ENCODE data around the gene BIRC6. TPM values are rescaled to one million over a fixed set of nuclear protein-coding genes. Genes with fewer than 3 reads are reported as not detected.
"Not testable (repeated sequence)": the region's sequence is repeated elsewhere in the genome, so short reads cannot be mapped to it uniquely, and the experiment has no call there.

BIRC6 gene
- total RNA-seq, 6 experiments from 2014 or later = 43.1 to 63.5 (median 47.2) TPM

- 63% methylated on average over 2 of the region's 2 CpGs for WGBS (ENCODE audit: insufficient coverage, low coverage, low lambda C conversion rate, missing lambda C conversion rate)
Observed at GRCh38 chr2:32330136-32330535, 26.7 kb upstream of the BIRC6 start.

GRCh38 chr2:32342801-32343200 is 14.0 kb upstream of the BIRC6 start:
- H3K4me1 ChIP-seq = no peaks in the 10 kb centered on the region
- intact Hi-C loops (cut with DNase I) = no loop called here
- H3K27ac ChIP-seq = no peak overlapping the region
- H3K9me3 ChIP-seq = no peaks in the 10 kb centered on the region
- peak; percentile 43 to 71 (median 50) for ATAC-seq
- DNase-seq = no peak
- no peaks in the 10 kb centered on the region for H3K36me3 ChIP-seq
- no peaks in the 10 kb centered on the region for H3K27me3 ChIP-seq
- 32% methylated on average over 2 of the region's 2 CpGs for WGBS (ENCODE audit: insufficient coverage, low coverage, low lambda C conversion rate, missing lambda C conversion rate)
- TF ChIP-seq CTCF (IDR thresholded peaks at IDR 0.05) (no peak), POLR2A (IDR thresholded peaks at IDR 0.05) (no peak)
- no peak overlapping the region for H3K4me3 ChIP-seq

More at GRCh38 chr2:32330136-32330535, 26.7 kb upstream of the BIRC6 start:
- DNase-seq (no peak), ATAC-seq (no peak)
- Histone ChIP-seq H3K4me1 (peaks cover 0 to 33% (median 5%) of the 10 kb centered on the region in 4 donors), H3K27me3 (no peaks in the 10 kb centered on the region), H3K9me3 (no peaks in the 10 kb centered on the region), H3K4me3 (no peak overlapping the region), H3K36me3 (no peaks in the 10 kb centered on the region), H3K27ac (peak overlapping the region in 2 of 3 donors; percentile 68 to 80)
- TF ChIP-seq CTCF (IDR thresholded peaks at IDR 0.05) (no peak), POLR2A (IDR thresholded peaks at IDR 0.05) (no peak)
- intact Hi-C loops (cut with DNase I) = no loop called here

GRCh38 chr2:32350797-32351196 is 6.0 kb upstream of the BIRC6 start:
- H3K27ac ChIP-seq; DNase-seq; H3K27me3 ChIP-seq; H3K4me1 ChIP-seq; H3K9me3 ChIP-seq; ATAC-seq; H3K36me3 ChIP-seq; H3K4me3 ChIP-seq; intact Hi-C loops (cut with DNase I): not testable (repeated sequence)
- 83% methylated on average over 1 of the region's 3 CpGs for WGBS (ENCODE audit: insufficient coverage, low coverage, low lambda C conversion rate, missing lambda C conversion rate)

- TF ChIP-seq CTCF (IDR thresholded peaks at IDR 0.05) (no peak), POLR2A (IDR thresholded peaks at IDR 0.05) (no peak)
- DNase-seq (no peak), ATAC-seq (no peak)
- Histone ChIP-seq H3K9me3 (no peaks in the 10 kb centered on the region), H3K4me1 (peaks cover 0 to 27% (median 11%) of the 10 kb centered on the region in 4 donors), H3K27me3 (no peaks in the 10 kb centered on the region), H3K27ac (peak overlapping the region; percentile 82 to 94 (median 91)), H3K36me3 (no peaks in the 10 kb centered on the region), H3K4me3 (peak overlapping the region; percentile 92 to 98 (median 93))
- WGBS (ENCODE audit: insufficient coverage, low coverage, low lambda C conversion rate, missing lambda C conversion rate) = 13% methylated on average over 7 of the region's 10 CpGs
- intact Hi-C loops (cut with DNase I) = no loop called here
Observed at GRCh38 chr2:32355976-32356680, 695 bp upstream of the BIRC6 start.

GRCh38 chr2:32357318-32358110 is 691 bp downstream of the BIRC6 start:
- Histone ChIP-seq H3K9me3 (no peaks in the 10 kb centered on the region), H3K4me1 (peaks cover 0 to 27% (median 11%) of the 10 kb centered on the region in 4 donors), H3K27ac (peak overlapping the region; percentile 84 to 94 (median 91)), H3K36me3 (no peaks in the 10 kb centered on the region), H3K4me3 (peak overlapping the region; percentile 92 to 98 (median 93)), H3K27me3 (no peaks in the 10 kb centered on the region)
- peak; percentile 59 to 71 (median 67) for DNase-seq
- peak; percentile 0 to 10 (median 4) for ATAC-seq
- TF ChIP-seq POLR2A (IDR thresholded peaks at IDR 0.05) (no peak), CTCF (IDR thresholded peaks at IDR 0.05) (no peak)
- no CpG with 5 or more reads among the region's 65 CpGs for WGBS (ENCODE audit: insufficient coverage, low coverage, low lambda C conversion rate, missing lambda C conversion rate)
- intact Hi-C loops (cut with DNase I) = no loop called here
